NT2/D1 (cell line): ENCODE results near the gene TNFSF13.

Experiments
- DNase-seq: peaks from one replicate; pipeline ENCODE4 v3.0.0-alpha.2; 2011; ENCODE audit warnings: low read depth, low spot score
- H3K27me3 ChIP-seq: 2 replicates; pipeline ENCODE4 v1.6.0; 2011; ENCODE audit warnings: mild to moderate bottlenecking; ENCODE audit not compliant: insufficient read length, insufficient read depth
- H3K36me3 ChIP-seq: 2 replicates; pipeline ENCODE4 v1.6.1; 2011; ENCODE audit warnings: mild to moderate bottlenecking, low read length, mixed read lengths; ENCODE audit not compliant: insufficient read depth, insufficient read length
- H3K4me1 ChIP-seq: 2 replicates; pipeline ENCODE4 v1.5.1; 2011; ENCODE audit not compliant: insufficient read depth, insufficient read length
- H3K4me3 ChIP-seq: 2 replicates; pipeline ENCODE4 v1.5.1; 2011; ENCODE audit warnings: low read depth; ENCODE audit not compliant: insufficient read length
- H3K9ac ChIP-seq: 2 replicates; pipeline ENCODE4 v1.6.0; 2011; ENCODE audit warnings: low read depth; ENCODE audit not compliant: insufficient read length
- H3K9me3 ChIP-seq: 2 replicates; pipeline ENCODE4 v1.5.1; 2011; ENCODE audit warnings: mild to moderate bottlenecking, low read length; ENCODE audit not compliant: insufficient read depth
- SUZ12 ChIP-seq: IDR thresholded peaks from 2 replicates; pipeline ENCODE4 v1.6.1; 2011; ENCODE audit not compliant: insufficient read length, insufficient read depth; ENCODE audit errors: extremely low read depth
- YY1 ChIP-seq: IDR thresholded peaks from 2 replicates; pipeline ENCODE4 v1.6.1; 2011; ENCODE audit not compliant: insufficient read length, insufficient read depth
- ZNF274 ChIP-seq: IDR thresholded peaks from 2 replicates; pipeline ENCODE4 v1.6.1; 2011; ENCODE audit warnings: mild to moderate bottlenecking, low read depth, low read length

Gene TNFSF13

GRCh38 chr17:7572338-7572587 lies 13.7 kb downstream of the TNFSF13 start:
- no peak for DNase-seq
- Histone ChIP-seq H3K36me3 (peaks cover 79% of the 10 kb centered on the region), H3K27me3 (no peaks in the 10 kb centered on the region), H3K9me3 (no peaks in the 10 kb centered on the region), H3K9ac (peak overlapping the region; percentile 84), H3K4me3 (peak overlapping the region; percentile 46), H3K4me1 (peaks cover 3% of the 10 kb centered on the region)
- TF ChIP-seq YY1 = peak; percentile 88
- TF ChIP-seq ZNF274 = no peak

- no peaks in the 10 kb centered on the region for H3K27me3 ChIP-seq
- peak overlapping the region; percentile 96 for H3K4me3 ChIP-seq
- TF ChIP-seq YY1 = no peak
- no peak for TF ChIP-seq ZNF274
- no peak for TF ChIP-seq SUZ12
- H3K36me3 ChIP-seq = peaks cover 79% of the 10 kb centered on the region
- peak overlapping the region; percentile 99 for H3K9ac ChIP-seq
- peak; percentile 96 for DNase-seq
- H3K9me3 ChIP-seq = no peaks in the 10 kb centered on the region
- peaks cover 3% of the 10 kb centered on the region for H3K4me1 ChIP-seq
Observed at GRCh38 chr17:7572588-7573323, 14.2 kb downstream of the TNFSF13 start.

- no peaks in the 10 kb centered on the region for H3K27me3 ChIP-seq
- H3K4me3 ChIP-seq = peak overlapping the region; percentile 96
- TF ChIP-seq ZNF274 (no peak), SUZ12 (no peak), YY1 (no peak)
- no peaks in the 10 kb centered on the region for H3K9me3 ChIP-seq
- no peak for DNase-seq
- peaks cover 5% of the 10 kb centered on the region for H3K4me1 ChIP-seq
- peak overlapping the region; percentile 99 for H3K9ac ChIP-seq
- peaks cover 83% of the 10 kb centered on the region for H3K36me3 ChIP-seq
Observed at GRCh38 chr17:7573324-7574080, 15.0 kb downstream of the TNFSF13 start.

DNA sequence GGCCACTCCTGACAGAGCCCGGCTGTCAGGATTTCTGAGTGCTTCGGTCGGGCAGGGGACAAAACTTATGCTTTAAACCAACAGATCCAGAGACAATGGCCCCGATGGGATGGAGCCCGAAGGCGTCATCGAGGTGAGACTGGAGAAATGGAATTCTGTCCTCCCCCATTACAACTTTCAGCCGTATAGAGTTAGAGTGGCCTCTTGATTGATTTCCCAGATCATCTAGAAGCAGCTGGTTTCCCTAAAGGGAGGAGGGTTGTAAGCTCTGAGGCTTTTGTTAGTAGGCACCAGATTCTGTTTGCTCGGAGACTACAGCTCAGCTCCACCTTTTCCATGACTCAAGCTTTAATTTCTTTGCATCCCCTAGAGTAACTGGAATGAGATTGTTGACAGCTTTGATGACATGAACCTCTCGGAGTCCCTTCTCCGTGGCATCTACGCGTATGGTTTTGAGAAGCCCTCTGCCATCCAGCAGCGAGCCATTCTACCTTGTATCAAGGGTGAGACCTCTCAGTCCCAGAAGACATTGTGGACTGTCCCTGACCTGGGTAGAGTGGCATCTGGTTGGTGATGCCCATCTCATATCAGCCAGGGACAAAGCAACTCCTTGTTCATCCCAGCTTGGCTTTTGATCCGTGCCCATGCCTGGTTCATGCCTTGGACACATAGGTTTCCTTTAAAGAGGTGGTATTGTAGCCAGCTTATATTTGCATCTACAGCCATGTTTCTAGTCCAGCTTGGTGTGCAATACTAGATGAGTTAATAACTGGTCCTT lies 15.8 kb downstream of the TNFSF13 start:
- Histone ChIP-seq H3K9ac (peak overlapping the region; percentile 84), H3K27me3 (no peaks in the 10 kb centered on the region), H3K4me3 (peak overlapping the region; percentile 96), H3K4me1 (peaks cover 5% of the 10 kb centered on the region), H3K36me3 (peaks cover 77% of the 10 kb centered on the region), H3K9me3 (no peaks in the 10 kb centered on the region)
- no peak for DNase-seq
- no peak for TF ChIP-seq ZNF274
- no peak for TF ChIP-seq SUZ12
- TF ChIP-seq YY1 = no peak

GRCh38 chr17:7575481-7575883 lies 16.9 kb downstream of the TNFSF13 start:
- Histone ChIP-seq H3K27me3 (no peaks in the 10 kb centered on the region), H3K36me3 (peaks cover 77% of the 10 kb centered on the region), H3K4me1 (peaks cover 5% of the 10 kb centered on the region), H3K9ac (peak overlapping the region; percentile 50), H3K4me3 (peak overlapping the region; percentile 96), H3K9me3 (no peaks in the 10 kb centered on the region)
- DNase-seq = no peak
- TF ChIP-seq SUZ12 (no peak), YY1 (no peak), ZNF274 (no peak)

GRCh38 chr17:7575959-7576358 lies 17.4 kb downstream of the TNFSF13 start:
- H3K9ac ChIP-seq = no peak overlapping the region
- H3K27me3 ChIP-seq = no peaks in the 10 kb centered on the region
- peaks cover 77% of the 10 kb centered on the region for H3K36me3 ChIP-seq
- no peak for DNase-seq
- peaks cover 5% of the 10 kb centered on the region for H3K4me1 ChIP-seq
- TF ChIP-seq ZNF274 (no peak), YY1 (no peak), SUZ12 (no peak)
- no peaks in the 10 kb centered on the region for H3K9me3 ChIP-seq
- H3K4me3 ChIP-seq = no peak overlapping the region

- Histone ChIP-seq H3K9ac (no peak overlapping the region), H3K4me3 (no peak overlapping the region), H3K9me3 (no peaks in the 10 kb centered on the region), H3K36me3 (peaks cover 75% of the 10 kb centered on the region), H3K4me1 (peaks cover 5% of the 10 kb centered on the region), H3K27me3 (no peaks in the 10 kb centered on the region)
- no peak for TF ChIP-seq ZNF274
- TF ChIP-seq SUZ12 = no peak
- no peak for TF ChIP-seq YY1
- no peak for DNase-seq
Observed at GRCh38 chr17:7576432-7576937, 17.9 kb downstream of the TNFSF13 start.
